Measurements from ENCODE around the gene CDKAL1. TPM values are rescaled to one million over a fixed set of nuclear protein-coding genes. Genes with fewer than 3 reads are reported as not detected.
A peak's percentile ranks its signal among the peaks of the same experiment; 100 is the strongest.

Gene CDKAL1
- total and polyA plus RNA-seq, 9 of the 15 experiments (the other 6 are each of a cell fraction or from before 2014, with no cell fraction given), result 11.2 to 36.3 (median 20.1) TPM

DNA sequence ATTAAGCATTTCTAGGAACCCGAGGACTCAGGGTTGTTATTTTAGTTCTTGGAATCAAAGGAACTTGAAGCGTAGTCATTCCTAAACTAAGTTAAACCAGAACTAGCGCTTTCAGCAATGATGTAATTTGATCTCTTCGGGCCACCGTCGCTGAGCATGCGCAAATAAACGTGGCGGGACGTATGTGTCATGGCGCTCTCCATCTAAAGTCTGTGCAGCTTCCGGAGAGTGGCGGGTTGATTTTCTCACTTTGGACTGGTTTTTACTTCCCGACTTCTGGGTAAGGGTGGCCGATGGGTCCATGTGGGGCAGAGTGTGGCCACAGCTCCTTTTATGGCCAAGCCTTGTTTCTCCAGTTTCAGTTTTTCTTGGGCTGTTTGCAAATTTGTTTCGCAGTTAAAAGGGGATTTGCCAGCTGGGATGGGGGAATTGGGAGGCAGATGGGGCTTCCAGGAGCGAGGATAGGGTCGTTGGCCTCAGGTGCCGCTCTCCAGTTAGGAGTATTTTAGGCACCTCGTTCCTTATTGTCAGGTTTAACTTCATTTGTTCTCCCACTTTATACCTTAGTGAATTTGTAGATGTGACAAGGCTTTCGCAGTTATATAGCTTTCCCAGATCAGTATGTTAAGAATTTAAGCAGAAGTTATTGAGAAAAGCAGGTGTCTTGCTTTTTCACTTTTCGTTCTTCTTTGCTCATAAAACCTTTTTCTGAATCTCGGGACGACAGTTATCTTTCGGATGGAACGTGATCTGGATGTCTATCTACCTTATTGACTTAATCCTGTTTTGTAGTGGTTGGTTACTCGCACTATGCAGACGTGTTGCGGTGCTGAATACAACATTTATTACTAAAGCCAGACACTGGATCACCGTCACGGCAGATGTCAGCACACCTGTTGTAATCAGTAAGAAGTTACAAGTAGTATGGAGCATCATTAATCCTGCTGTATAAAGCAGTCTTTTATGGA lies at the start of gene CDKAL1 (continued):
- TF ChIP-seq GABPA (tag; conservative IDR thresholded peaks at IDR 0.05; ENCODE audit: low read depth) (peak; percentile 62), TBP (optimal IDR thresholded peaks at IDR 0.05; ENCODE audit: low read depth, low read length) (peak; percentile 90), PTBP1 (IDR thresholded peaks at IDR 0.05; ENCODE audit: low read depth, low read length) (no peak), YBX1 (IDR thresholded peaks at IDR 0.05) (no peak), GATAD2A (IDR thresholded peaks at IDR 0.05) (no peak), ZNF445 (CRISPR knock-in tag; IDR thresholded peaks at IDR 0.05; ENCODE audit: low read depth) (no peak), NR4A1 (CRISPR knock-in tag; IDR thresholded peaks at IDR 0.05) (no peak), NR4A1 (tag; IDR thresholded peaks at IDR 0.05) (no peak), TAL1 (IDR thresholded peaks at IDR 0.05) (no peak), RBM34 (IDR thresholded peaks at IDR 0.05; ENCODE audit: borderline replicate concordance, insufficient read depth, low read length) (no peak), ERF (CRISPR knock-in tag; IDR thresholded peaks at IDR 0.05) (no peak), ZC3H4 (CRISPR knock-in tag; IDR thresholded peaks at IDR 0.05; ENCODE audit: borderline replicate concordance) (no peak), ZNF77 (CRISPR knock-in tag; IDR thresholded peaks at IDR 0.05) (no peak), SUPT5H (IDR thresholded peaks at IDR 0.05) (peak; percentile 88), HDAC6 (IDR thresholded peaks at IDR 0.05; ENCODE audit: low read depth, low read length) (no peak), CBX8 (IDR thresholded peaks at IDR 0.05; ENCODE audit: borderline replicate concordance, extremely low read depth, low read depth, low read length, poor library complexity, severe bottlenecking) (no peak)
- TF ChIP-seq, protein P1, sequence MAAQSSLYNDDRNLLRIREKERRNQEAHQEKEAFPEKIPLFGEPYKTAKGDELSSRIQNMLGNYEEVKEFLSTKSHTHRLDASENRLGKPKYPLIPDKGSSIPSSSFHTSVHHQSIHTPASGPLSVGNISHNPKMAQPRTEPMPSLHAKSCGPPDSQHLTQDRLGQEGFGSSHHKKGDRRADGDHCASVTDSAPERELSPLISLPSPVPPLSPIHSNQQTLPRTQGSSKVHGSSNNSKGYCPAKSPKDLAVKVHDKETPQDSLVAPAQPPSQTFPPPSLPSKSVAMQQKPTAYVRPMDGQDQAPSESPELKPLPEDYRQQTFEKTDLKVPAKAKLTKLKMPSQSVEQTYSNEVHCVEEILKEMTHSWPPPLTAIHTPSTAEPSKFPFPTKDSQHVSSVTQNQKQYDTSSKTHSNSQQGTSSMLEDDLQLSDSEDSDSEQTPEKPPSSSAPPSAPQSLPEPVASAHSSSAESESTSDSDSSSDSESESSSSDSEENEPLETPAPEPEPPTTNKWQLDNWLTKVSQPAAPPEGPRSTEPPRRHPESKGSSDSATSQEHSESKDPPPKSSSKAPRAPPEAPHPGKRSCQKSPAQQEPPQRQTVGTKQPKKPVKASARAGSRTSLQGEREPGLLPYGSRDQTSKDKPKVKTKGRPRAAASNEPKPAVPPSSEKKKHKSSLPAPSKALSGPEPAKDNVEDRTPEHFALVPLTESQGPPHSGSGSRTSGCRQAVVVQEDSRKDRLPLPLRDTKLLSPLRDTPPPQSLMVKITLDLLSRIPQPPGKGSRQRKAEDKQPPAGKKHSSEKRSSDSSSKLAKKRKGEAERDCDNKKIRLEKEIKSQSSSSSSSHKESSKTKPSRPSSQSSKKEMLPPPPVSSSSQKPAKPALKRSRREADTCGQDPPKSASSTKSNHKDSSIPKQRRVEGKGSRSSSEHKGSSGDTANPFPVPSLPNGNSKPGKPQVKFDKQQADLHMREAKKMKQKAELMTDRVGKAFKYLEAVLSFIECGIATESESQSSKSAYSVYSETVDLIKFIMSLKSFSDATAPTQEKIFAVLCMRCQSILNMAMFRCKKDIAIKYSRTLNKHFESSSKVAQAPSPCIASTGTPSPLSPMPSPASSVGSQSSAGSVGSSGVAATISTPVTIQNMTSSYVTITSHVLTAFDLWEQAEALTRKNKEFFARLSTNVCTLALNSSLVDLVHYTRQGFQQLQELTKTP (IDR thresholded peaks at IDR 0.05; ENCODE audit: low read depth in 1 of 2, partially characterized antibody in 2 of 2), result peak; percentile 60 to 82
- TF ChIP-seq, protein P2, sequence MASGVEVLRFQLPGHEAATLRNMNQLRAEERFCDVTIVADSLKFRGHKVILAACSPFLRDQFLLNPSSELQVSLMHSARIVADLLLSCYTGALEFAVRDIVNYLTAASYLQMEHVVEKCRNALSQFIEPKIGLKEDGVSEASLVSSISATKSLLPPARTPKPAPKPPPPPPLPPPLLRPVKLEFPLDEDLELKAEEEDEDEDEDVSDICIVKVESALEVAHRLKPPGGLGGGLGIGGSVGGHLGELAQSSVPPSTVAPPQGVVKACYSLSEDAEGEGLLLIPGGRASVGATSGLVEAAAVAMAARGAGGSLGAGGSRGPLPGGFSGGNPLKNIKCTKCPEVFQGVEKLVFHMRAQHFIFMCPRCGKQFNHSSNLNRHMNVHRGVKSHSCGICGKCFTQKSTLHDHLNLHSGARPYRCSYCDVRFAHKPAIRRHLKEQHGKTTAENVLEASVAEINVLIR (CRISPR knock-in tag; IDR thresholded peaks at IDR 0.05), result no peak
- TF ChIP-seq, protein P3, sequence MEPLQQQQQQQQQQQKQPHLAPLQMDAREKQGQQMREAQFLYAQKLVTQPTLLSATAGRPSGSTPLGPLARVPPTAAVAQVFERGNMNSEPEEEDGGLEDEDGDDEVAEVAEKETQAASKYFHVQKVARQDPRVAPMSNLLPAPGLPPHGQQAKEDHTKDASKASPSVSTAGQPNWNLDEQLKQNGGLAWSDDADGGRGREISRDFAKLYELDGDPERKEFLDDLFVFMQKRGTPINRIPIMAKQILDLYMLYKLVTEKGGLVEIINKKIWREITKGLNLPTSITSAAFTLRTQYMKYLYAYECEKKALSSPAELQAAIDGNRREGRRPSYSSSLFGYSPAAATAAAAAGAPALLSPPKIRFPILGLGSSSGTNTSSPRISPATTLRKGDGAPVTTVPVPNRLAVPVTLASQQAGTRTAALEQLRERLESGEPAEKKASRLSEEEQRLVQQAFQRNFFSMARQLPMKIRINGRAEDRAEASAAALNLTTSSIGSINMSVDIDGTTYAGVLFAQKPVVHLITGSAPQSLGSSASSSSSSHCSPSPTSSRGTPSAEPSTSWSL (CRISPR knock-in tag; IDR thresholded peaks at IDR 0.05; ENCODE audit: borderline replicate concordance), result no peak
- TF ChIP-seq, protein P4, sequence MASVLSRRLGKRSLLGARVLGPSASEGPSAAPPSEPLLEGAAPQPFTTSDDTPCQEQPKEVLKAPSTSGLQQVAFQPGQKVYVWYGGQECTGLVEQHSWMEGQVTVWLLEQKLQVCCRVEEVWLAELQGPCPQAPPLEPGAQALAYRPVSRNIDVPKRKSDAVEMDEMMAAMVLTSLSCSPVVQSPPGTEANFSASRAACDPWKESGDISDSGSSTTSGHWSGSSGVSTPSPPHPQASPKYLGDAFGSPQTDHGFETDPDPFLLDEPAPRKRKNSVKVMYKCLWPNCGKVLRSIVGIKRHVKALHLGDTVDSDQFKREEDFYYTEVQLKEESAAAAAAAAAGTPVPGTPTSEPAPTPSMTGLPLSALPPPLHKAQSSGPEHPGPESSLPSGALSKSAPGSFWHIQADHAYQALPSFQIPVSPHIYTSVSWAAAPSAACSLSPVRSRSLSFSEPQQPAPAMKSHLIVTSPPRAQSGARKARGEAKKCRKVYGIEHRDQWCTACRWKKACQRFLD (CRISPR knock-in tag; IDR thresholded peaks at IDR 0.05), result no peak

Data from K562 (cell line).